Lung (tissue), 12 donors: Measurements from ENCODE around the gene NFATC2. TPM values are rescaled to one million over a fixed set of nuclear protein-coding genes. Genes with fewer than 3 reads are reported as not detected.

Experiments
- ATAC-seq: fragments of 200-7000 bp; cut with Tn5 transposase; one replicate; pipeline ENCODE4 v1.9.1; 2020; ENCODE audit warnings: moderate number of reproducible peaks; ENCODE audit not compliant: insufficient read depth, low FRiP score
- DNase-seq, 3 donors: peaks; one replicate each; pipeline ENCODE4 v3.0.0-alpha.2; 2013 to 2017
- H3K27ac ChIP-seq, 2 donors: one replicate each; pipeline ENCODE4 v1.5.1; 2013; ENCODE audit warnings: mild to moderate bottlenecking in 2 of 2, moderate library complexity in 2 of 2, control low read depth in 1 of 2, inconsistent platforms in 1 of 2, low read depth in 1 of 2, low read length in 1 of 2
- H3K27me3 ChIP-seq, 3 donors: one replicate each; pipeline ENCODE4 v1.5.1; 2013; ENCODE audit warnings: low read length in 2 of 3; ENCODE audit not compliant: control insufficient read depth in 3 of 3, insufficient read depth in 3 of 3
- H3K36me3 ChIP-seq, 4 donors: one replicate each; pipeline ENCODE4 v1.5.1; 2013; ENCODE audit warnings: low read length in 4 of 4, mild to moderate bottlenecking in 1 of 4, moderate library complexity in 1 of 4; ENCODE audit not compliant: control insufficient read depth in 4 of 4, insufficient read depth in 4 of 4
- H3K4me1 ChIP-seq, 5 donors: one replicate each; pipeline ENCODE4 v1.5.1; 2013; ENCODE audit warnings: low read length in 5 of 5, mild to moderate bottlenecking in 2 of 5, moderate library complexity in 1 of 5; ENCODE audit not compliant: control insufficient read depth in 5 of 5, insufficient read depth in 5 of 5
- H3K4me3 ChIP-seq: one replicate; pipeline ENCODE4 v1.5.1; 2013; ENCODE audit warnings: mild to moderate bottlenecking, control low read depth, moderate library complexity
- H3K9ac ChIP-seq, 2 donors: one replicate each; pipeline ENCODE4 v1.5.1; 2013; ENCODE audit warnings: low read length in 2 of 2, control low read depth in 1 of 2; ENCODE audit not compliant: insufficient read depth in 1 of 2
- H3K9me3 ChIP-seq, 4 donors: one replicate each; pipeline ENCODE4 v1.5.1; 2013; ENCODE audit warnings: low read length in 3 of 4, mild to moderate bottlenecking in 1 of 4, moderate library complexity in 1 of 4; ENCODE audit not compliant: control insufficient read depth in 4 of 4, insufficient read depth in 3 of 4
- WGBS, 2 donors: extraction: QIAGEN DNeasy Blood & Tissue Kit; methylation state at CpG; one replicate each; pipeline ENCODE4 v1.1.7; 2013; 5-methylcytosine and 5-hydroxymethylcytosine counted together
- polyA plus RNA-seq, 2 donors: library from polyadenylated mRNA; stranded (reverse); fragments of 200-250 nt; gene quantifications; one replicate each; pipeline ENCODE4 v1.2.1, GENCODE V29; 2013
- total RNA-seq, 2 donors: library from RNA; depleted of rRNA in 1 of 2; stranded (reverse); fragments of >200 nt in 1 of 2; gene quantifications; one replicate each; pipeline ENCODE4 v1.2.1, GENCODE V29; 2014 to 2021
- TF ChIP-seq, protein P1 (sequence below): IDR thresholded peaks from 2 replicates; pipeline ENCODE4 v1.5.1; 2012; ENCODE audit warnings: mild to moderate bottlenecking; ENCODE audit errors: control extremely low read depth, extremely low read depth
- donor health status: control.
- donor health status: control.
- donor health status: Bipolar disorder and iron deficiency.
- donor health status: healthy.
- donor health status: DM: yes; HTN: yes; CAD: no.

Gene NFATC2
- total and polyA plus RNA-seq, 4 donors = 1.3 to 8.7 (median 4.7) TPM

- Histone ChIP-seq H3K27ac (no peak overlapping the region), H3K9ac (no peak overlapping the region), H3K36me3 (no peaks in the 10 kb centered on the region), H3K27me3 (no peaks in the 10 kb centered on the region), H3K4me1 (peaks cover 3 to 76% (median 29%) of the 10 kb centered on the region in 5 donors), H3K9me3 (no peaks in the 10 kb centered on the region), H3K4me3 (no peak overlapping the region)
- TF ChIP-seq, protein P1, sequence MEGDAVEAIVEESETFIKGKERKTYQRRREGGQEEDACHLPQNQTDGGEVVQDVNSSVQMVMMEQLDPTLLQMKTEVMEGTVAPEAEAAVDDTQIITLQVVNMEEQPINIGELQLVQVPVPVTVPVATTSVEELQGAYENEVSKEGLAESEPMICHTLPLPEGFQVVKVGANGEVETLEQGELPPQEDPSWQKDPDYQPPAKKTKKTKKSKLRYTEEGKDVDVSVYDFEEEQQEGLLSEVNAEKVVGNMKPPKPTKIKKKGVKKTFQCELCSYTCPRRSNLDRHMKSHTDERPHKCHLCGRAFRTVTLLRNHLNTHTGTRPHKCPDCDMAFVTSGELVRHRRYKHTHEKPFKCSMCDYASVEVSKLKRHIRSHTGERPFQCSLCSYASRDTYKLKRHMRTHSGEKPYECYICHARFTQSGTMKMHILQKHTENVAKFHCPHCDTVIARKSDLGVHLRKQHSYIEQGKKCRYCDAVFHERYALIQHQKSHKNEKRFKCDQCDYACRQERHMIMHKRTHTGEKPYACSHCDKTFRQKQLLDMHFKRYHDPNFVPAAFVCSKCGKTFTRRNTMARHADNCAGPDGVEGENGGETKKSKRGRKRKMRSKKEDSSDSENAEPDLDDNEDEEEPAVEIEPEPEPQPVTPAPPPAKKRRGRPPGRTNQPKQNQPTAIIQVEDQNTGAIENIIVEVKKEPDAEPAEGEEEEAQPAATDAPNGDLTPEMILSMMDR = no peak
- DNase-seq = peak in 2 of 3 donors; percentile 49 to 60
- ATAC-seq = no peak
- WGBS, 2 donors = 75 to 81% methylated on average over 4 of the region's 4 CpGs
These were observed 47.2 kb downstream of the NFATC2 start for GRCh38 chr20:51495291-51495690.

- WGBS, 2 donors = 54 to 63% methylated on average over 16 of the region's 16 CpGs
- no peaks in the 10 kb centered on the region for H3K36me3 ChIP-seq
- no peak overlapping the region for H3K9ac ChIP-seq
These were observed 48.0 kb downstream of the NFATC2 start for GRCh38 chr20:51494241-51495110.

GRCh38 chr20:51493346-51493791 is 49.1 kb downstream of the NFATC2 start:
- peaks cover 3 to 76% (median 28%) of the 10 kb centered on the region in 5 donors for H3K4me1 ChIP-seq
- no peak overlapping the region for H3K27ac ChIP-seq
- WGBS, 2 donors = 76 to 83% methylated on average over 10 of the region's 10 CpGs
- H3K4me3 ChIP-seq = no peak overlapping the region
- ATAC-seq = no peak
- H3K9ac ChIP-seq = no peak overlapping the region
- TF ChIP-seq, protein P1 = no peak
- no peak for DNase-seq
- H3K27me3 ChIP-seq = no peaks in the 10 kb centered on the region
- no peaks in the 10 kb centered on the region for H3K36me3 ChIP-seq
- no peaks in the 10 kb centered on the region for H3K9me3 ChIP-seq

More at GRCh38 chr20:51494241-51495110, 48.0 kb downstream of the NFATC2 start:
- DNase-seq (no peak), ATAC-seq (no peak)
- Histone ChIP-seq H3K27ac (no peak overlapping the region), H3K9me3 (no peaks in the 10 kb centered on the region), H3K27me3 (no peaks in the 10 kb centered on the region), H3K4me3 (no peak overlapping the region), H3K4me1 (peaks cover 3 to 76% (median 29%) of the 10 kb centered on the region in 5 donors)
- TF ChIP-seq, protein P1 = no peak
